ENCODE measurements around the gene UGT1A5. TPM values are rescaled to one million over a fixed set of nuclear protein-coding genes. Genes with fewer than 3 reads are reported as not detected.

UGT1A5 gene
- total and polyA plus RNA-seq, 2 of the 13 experiments (the other 11 are each of a cell fraction or from before 2014, with no cell fraction given), result not detected

GRCh38 chr2:233756429-233757081 lies 43.8 kb downstream of the UGT1A5 start (continued):
- TF ChIP-seq CTCF (CRISPR knock-in tag; IDR thresholded peaks at IDR 0.05) (no peak), ATF3 (CRISPR knock-in tag; IDR thresholded peaks at IDR 0.05) (0 out of 2 replicates have a peak, but pooled peaks have one; percentile 21), ZZZ3 (CRISPR knock-in tag; IDR thresholded peaks at IDR 0.05; ENCODE audit: borderline replicate concordance) (no peak), THAP8 (CRISPR knock-in tag; IDR thresholded peaks at IDR 0.05; ENCODE audit: borderline replicate concordance) (no peak), ZNF576 (CRISPR knock-in tag; IDR thresholded peaks at IDR 0.05) (no peak), TFDP2 (CRISPR knock-in tag; IDR thresholded peaks at IDR 0.05) (peak; percentile 49; the same call in 1 of the 2 replicates), ZNF619 (CRISPR knock-in tag; IDR thresholded peaks at IDR 0.05) (no peak), ZFAT (CRISPR knock-in tag; conservative IDR thresholded peaks at IDR 0.05) (no peak), CBX5 (CRISPR knock-in tag; IDR thresholded peaks at IDR 0.05; ENCODE audit: borderline replicate concordance) (no peak), MEIS1 (CRISPR knock-in tag; IDR thresholded peaks at IDR 0.05; ENCODE audit: borderline replicate concordance) (peak; percentile 84; the same call in 1 of the 2 replicates), ZNF646 (CRISPR knock-in tag; IDR thresholded peaks at IDR 0.05) (no peak), RARA (CRISPR knock-in tag; IDR thresholded peaks at IDR 0.05) (peak; percentile 100), ZNF670 (CRISPR knock-in tag; IDR thresholded peaks at IDR 0.05; ENCODE audit: borderline replicate concordance) (peak; percentile 82; the same call in 1 of the 2 replicates), E2F2 (CRISPR knock-in tag; IDR thresholded peaks at IDR 0.05; ENCODE audit: borderline replicate concordance) (no peak), PAX8 (CRISPR knock-in tag; IDR thresholded peaks at IDR 0.05; ENCODE audit: borderline replicate concordance) (no peak), ZNF484 (CRISPR knock-in tag; IDR thresholded peaks at IDR 0.05; ENCODE audit: borderline replicate concordance, low read depth) (no peak)

Data from HepG2 (cell line).